ENCODE measurements around the gene ZNF407. TPM values are rescaled to one million over a fixed set of nuclear protein-coding genes. Genes with fewer than 3 reads are reported as not detected.

ZNF407 gene
- total and polyA plus RNA-seq, 4 donors = 1.9 to 16.5 (median 6.6) TPM

GRCh38 chr18:74857901-74858300 is 260.2 kb downstream of the ZNF407 start:
- no peaks in the 10 kb centered on the region for H3K36me3 ChIP-seq (ENCODE audit: control insufficient read depth in 4 of 4, insufficient read depth in 3 of 4, low read depth in 1 of 4, low read length in 3 of 4)
- no peaks in the 10 kb centered on the region for H3K27me3 ChIP-seq (ENCODE audit: control insufficient read depth in 4 of 4, insufficient read depth in 4 of 4, low read length in 3 of 4)
- 95% methylated on average over 1 of the region's 1 CpG for WGBS
- no peaks in the 10 kb centered on the region for H3K4me1 ChIP-seq (ENCODE audit: control insufficient read depth in 4 of 4, insufficient read depth in 4 of 4, low read length in 3 of 4)
- H3K27ac ChIP-seq (ENCODE audit: low read depth in 1 of 2, low read length in 2 of 2) = no peak overlapping the region
- DNase-seq (ENCODE audit: low spot score) = no peak
- H3K4me3 ChIP-seq (ENCODE audit: low read depth in 1 of 3, low read length in 3 of 3) = no peak overlapping the region
- no peak overlapping the region for H3K9ac ChIP-seq (ENCODE audit: low read depth in 1 of 2, low read length in 2 of 2)
- no peaks in the 10 kb centered on the region for H3K9me3 ChIP-seq (ENCODE audit: control insufficient read depth in 4 of 4, low read length in 3 of 4)
- no peak for TF ChIP-seq RAD21 (IDR thresholded peaks at IDR 0.05)
- no peak for TF ChIP-seq TAF1 (conservative IDR thresholded peaks at IDR 0.05)
- no peak for TF ChIP-seq YY1 (IDR thresholded peaks at IDR 0.05)
- TF ChIP-seq HNF4G (IDR thresholded peaks at IDR 0.05) = no peak
- TF ChIP-seq EGR1 (IDR thresholded peaks at IDR 0.05; ENCODE audit: low read depth in 2 of 2) = no peak
- no peak for TF ChIP-seq HNF4A (conservative IDR thresholded peaks at IDR 0.05)

- H3K36me3 ChIP-seq (ENCODE audit: control insufficient read depth in 4 of 4, insufficient read depth in 3 of 4, low read depth in 1 of 4, low read length in 3 of 4) = no peaks in the 10 kb centered on the region
- no peak overlapping the region for H3K4me3 ChIP-seq (ENCODE audit: low read depth in 1 of 3, low read length in 3 of 3)
- no peak overlapping the region for H3K27ac ChIP-seq (ENCODE audit: low read depth in 1 of 2, low read length in 2 of 2)
- H3K4me1 ChIP-seq (ENCODE audit: control insufficient read depth in 4 of 4, insufficient read depth in 4 of 4, low read length in 3 of 4) = no peaks in the 10 kb centered on the region
- DNase-seq (ENCODE audit: low spot score) = no peak
- no peak for TF ChIP-seq NR2F2 (IDR thresholded peaks at IDR 0.05)
- no peak for TF ChIP-seq CTCF (IDR thresholded peaks at IDR 0.05; ENCODE audit: low read depth, low read length, missing input control)
- no peak for TF ChIP-seq JUND (IDR thresholded peaks at IDR 0.05)
- TF ChIP-seq FOXA2 (IDR thresholded peaks at IDR 0.05) = no peak
- TF ChIP-seq TAF1 (conservative IDR thresholded peaks at IDR 0.05) = no peak
- WGBS = 81% methylated on average over 4 of the region's 4 CpGs
- H3K27me3 ChIP-seq (ENCODE audit: control insufficient read depth in 4 of 4, insufficient read depth in 4 of 4, low read length in 3 of 4) = no peaks in the 10 kb centered on the region
- no peak overlapping the region for H3K9ac ChIP-seq (ENCODE audit: low read depth in 1 of 2, low read length in 2 of 2)
- no peaks in the 10 kb centered on the region for H3K9me3 ChIP-seq (ENCODE audit: control insufficient read depth in 4 of 4, low read length in 3 of 4)
Measured at GRCh38 chr18:74861154-74861553, 263.5 kb downstream of the ZNF407 start.

GRCh38 chr18:74862094-74862493 is 264.4 kb downstream of the ZNF407 start:
- no peak for TF ChIP-seq HNF4A (conservative IDR thresholded peaks at IDR 0.05)
- TF ChIP-seq MAX (IDR thresholded peaks at IDR 0.05) = no peak
- no peak for TF ChIP-seq ZBTB33 (IDR thresholded peaks at IDR 0.05)
- no peak for TF ChIP-seq GABPA (IDR thresholded peaks at IDR 0.05 in 1 of 2, conservative IDR thresholded peaks at IDR 0.05 in 1 of 2)
- no peak for TF ChIP-seq HNF4G (IDR thresholded peaks at IDR 0.05)
- H3K27ac ChIP-seq (ENCODE audit: low read depth in 1 of 2, low read length in 2 of 2) = no peak overlapping the region
- no peak for DNase-seq (ENCODE audit: low spot score)
- 92% methylated on average over 4 of the region's 4 CpGs for WGBS
- no peak overlapping the region for H3K4me3 ChIP-seq (ENCODE audit: low read depth in 1 of 3, low read length in 3 of 3)
- H3K36me3 ChIP-seq (ENCODE audit: control insufficient read depth in 4 of 4, insufficient read depth in 3 of 4, low read depth in 1 of 4, low read length in 3 of 4) = no peaks in the 10 kb centered on the region
- no peak overlapping the region for H3K9ac ChIP-seq (ENCODE audit: low read depth in 1 of 2, low read length in 2 of 2)
- H3K9me3 ChIP-seq (ENCODE audit: control insufficient read depth in 4 of 4, low read length in 3 of 4) = no peaks in the 10 kb centered on the region
- no peaks in the 10 kb centered on the region for H3K4me1 ChIP-seq (ENCODE audit: control insufficient read depth in 4 of 4, insufficient read depth in 4 of 4, low read length in 3 of 4)
- no peaks in the 10 kb centered on the region for H3K27me3 ChIP-seq (ENCODE audit: control insufficient read depth in 4 of 4, insufficient read depth in 4 of 4, low read length in 3 of 4)
